ENCODE data around the gene ASS1. TPM values are rescaled to one million over a fixed set of nuclear protein-coding genes. Genes with fewer than 3 reads are reported as not detected.

Gene ASS1
- total and polyA plus RNA-seq, 4 experiments from 2014 or later, result not detected

DNA sequence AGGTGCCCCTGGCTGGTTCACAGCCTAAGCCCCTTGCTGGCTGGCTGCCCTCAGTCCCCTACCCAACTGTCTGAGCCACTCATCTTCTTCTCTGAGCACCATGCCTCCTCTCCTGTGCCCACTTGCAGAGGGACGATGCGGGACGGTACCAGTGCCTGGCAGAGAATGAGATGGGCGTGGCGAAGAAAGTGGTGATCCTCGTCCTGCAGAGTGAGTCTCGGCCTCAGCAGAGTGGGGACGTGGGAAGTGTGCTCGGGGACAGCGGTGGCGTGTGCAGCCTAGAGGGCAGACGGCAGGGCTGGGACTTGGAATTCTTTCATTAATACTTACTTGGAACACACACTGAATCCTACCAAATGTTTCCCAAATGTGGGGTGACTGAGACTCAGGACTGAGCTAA lies 34.3 kb upstream of the ASS1 start:
- Histone ChIP-seq H3K27ac (ENCODE audit: low read depth, low read length) (no peak overlapping the region), H3K27me3 (ENCODE audit: insufficient read depth, low read length) (no peaks in the 10 kb centered on the region), H3K36me3 (ENCODE audit: insufficient read depth, low read length) (no peaks in the 10 kb centered on the region), H3K4me1 (ENCODE audit: insufficient read depth, low read length) (no peaks in the 10 kb centered on the region), H3K9me3 (ENCODE audit: control insufficient read depth in 1 of 2, low read length in 2 of 2) (no peaks in the 10 kb centered on the region), H3K4me3 (ENCODE audit: low read length in 2 of 2) (no peak overlapping the region)
- no peak overlapping the region for H3K4me3 Mint-ChIP-seq
- H3K27me3 Mint-ChIP-seq, result peaks cover 0 to 8% of the 10 kb centered on the region in 2 donors
- no peak overlapping the region for H3K27ac Mint-ChIP-seq
- H3K4me1 Mint-ChIP-seq, result no peaks in the 10 kb centered on the region
- POLR2A ChIA-PET (ENCODE audit: partially characterized antibody), result no interaction called here
- CTCF ChIA-PET (ENCODE audit: partially characterized antibody), result no interaction called here
- H3K9me3 Mint-ChIP-seq, result peaks cover 0 to 4% (median 0%) of the 10 kb centered on the region in 8 donors
- no peaks in the 10 kb centered on the region for H3K36me3 Mint-ChIP-seq
- no peak for DNase-seq
- intact Hi-C loops (cut with micrococcal nuclease), result no loop called here

GRCh38 chr9:130411566-130411915 lies 33.2 kb upstream of the ASS1 start:
- no peaks in the 10 kb centered on the region for H3K36me3 ChIP-seq (ENCODE audit: insufficient read depth, low read length)
- intact Hi-C loops (cut with micrococcal nuclease), result no loop called here
- H3K27me3 ChIP-seq (ENCODE audit: insufficient read depth, low read length), result no peaks in the 10 kb centered on the region
- no peak overlapping the region for H3K4me3 ChIP-seq (ENCODE audit: low read length in 2 of 2)
- no peaks in the 10 kb centered on the region for H3K36me3 Mint-ChIP-seq
- peaks cover 0 to 8% of the 10 kb centered on the region in 2 donors for H3K27me3 Mint-ChIP-seq
- H3K9me3 Mint-ChIP-seq, result peaks cover 0 to 4% (median 0%) of the 10 kb centered on the region in 8 donors
- no peaks in the 10 kb centered on the region for H3K4me1 Mint-ChIP-seq
- H3K9me3 ChIP-seq (ENCODE audit: control insufficient read depth in 1 of 2, low read length in 2 of 2), result no peaks in the 10 kb centered on the region
- H3K27ac ChIP-seq (ENCODE audit: low read depth, low read length), result no peak overlapping the region
- H3K4me1 ChIP-seq (ENCODE audit: insufficient read depth, low read length), result no peaks in the 10 kb centered on the region
- H3K27ac Mint-ChIP-seq, result no peak overlapping the region
- DNase-seq, result no peak
- POLR2A ChIA-PET (ENCODE audit: partially characterized antibody), result no interaction called here
- CTCF ChIA-PET (ENCODE audit: partially characterized antibody), result no interaction called here
- H3K4me3 Mint-ChIP-seq, result no peak overlapping the region

GRCh38 chr9:130414081-130414731 lies 30.6 kb upstream of the ASS1 start:
- H3K27ac Mint-ChIP-seq, result no peak overlapping the region
- Histone ChIP-seq H3K36me3 (ENCODE audit: insufficient read depth, low read length) (no peaks in the 10 kb centered on the region), H3K4me1 (ENCODE audit: insufficient read depth, low read length) (no peaks in the 10 kb centered on the region), H3K27ac (ENCODE audit: low read depth, low read length) (no peak overlapping the region), H3K9me3 (ENCODE audit: control insufficient read depth in 1 of 2, low read length in 2 of 2) (no peaks in the 10 kb centered on the region), H3K27me3 (ENCODE audit: insufficient read depth, low read length) (no peaks in the 10 kb centered on the region), H3K4me3 (ENCODE audit: low read length in 2 of 2) (no peak overlapping the region)
- no peaks in the 10 kb centered on the region for H3K4me1 Mint-ChIP-seq
- H3K27me3 Mint-ChIP-seq, result peaks cover 0 to 11% of the 10 kb centered on the region in 2 donors
- ChIA-PET POLR2A (ENCODE audit: partially characterized antibody) (no interaction called here), CTCF (ENCODE audit: partially characterized antibody) (no interaction called here)
- H3K9me3 Mint-ChIP-seq, result peaks cover 0 to 4% (median 0%) of the 10 kb centered on the region in 8 donors
- DNase-seq, result no peak
- intact Hi-C loops (cut with micrococcal nuclease), result no loop called here
- H3K4me3 Mint-ChIP-seq, result no peak overlapping the region
- H3K36me3 Mint-ChIP-seq, result no peaks in the 10 kb centered on the region

DNA sequence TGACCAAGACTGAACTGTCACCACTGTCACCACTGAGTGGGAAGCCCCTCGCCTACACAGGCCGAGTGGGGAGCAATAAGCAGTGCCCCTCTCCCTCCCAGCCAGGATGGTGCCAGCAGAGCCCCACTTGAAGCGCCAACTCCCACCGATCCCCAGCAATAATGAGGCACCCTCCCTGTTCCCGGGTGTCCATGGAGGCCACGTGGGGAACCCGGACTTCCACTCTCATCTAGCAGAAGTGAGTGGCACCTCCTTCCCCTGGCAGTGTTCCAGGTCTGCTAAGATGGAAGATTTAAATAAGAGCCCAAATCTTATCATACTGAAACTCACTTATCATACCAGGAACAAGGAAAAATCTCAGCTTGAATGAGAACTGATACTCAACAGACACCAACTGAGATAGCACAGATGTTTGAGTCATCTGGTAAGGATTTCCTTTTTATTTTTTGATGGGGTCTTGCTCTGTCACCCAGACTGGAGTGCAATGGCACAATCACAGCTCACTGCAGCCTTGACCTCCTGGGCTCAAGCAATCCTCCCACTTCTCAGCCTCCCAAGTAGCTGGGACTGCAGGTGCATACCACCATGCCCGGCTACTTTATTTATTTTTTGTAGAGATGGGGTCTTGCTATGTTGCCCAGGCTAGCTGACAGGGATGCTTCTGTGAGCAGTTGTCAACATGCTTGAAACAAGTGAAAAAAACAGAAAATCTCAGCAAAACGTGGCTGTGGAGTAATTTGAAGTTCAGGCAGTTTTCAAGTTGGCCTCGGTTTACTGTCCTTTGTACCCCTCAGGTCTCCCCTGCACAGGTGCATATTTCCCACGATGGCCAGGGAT lies 29.6 kb upstream of the ASS1 start:
- H3K36me3 ChIP-seq (ENCODE audit: insufficient read depth, low read length), result no peaks in the 10 kb centered on the region
- intact Hi-C loops (cut with micrococcal nuclease), result no loop called here
- Mint-ChIP-seq H3K9me3 (peaks cover 0 to 4% (median 0%) of the 10 kb centered on the region in 8 donors), H3K36me3 (no peaks in the 10 kb centered on the region), H3K4me1 (no peaks in the 10 kb centered on the region), H3K27me3 (peaks cover 5 to 11% of the 10 kb centered on the region in 2 donors), H3K27ac (no peak overlapping the region), H3K4me3 (no peak overlapping the region)
- no peaks in the 10 kb centered on the region for H3K27me3 ChIP-seq (ENCODE audit: insufficient read depth, low read length)
- ChIA-PET POLR2A (ENCODE audit: partially characterized antibody) (no interaction called here), CTCF (ENCODE audit: partially characterized antibody) (no interaction called here)
- DNase-seq, result no peak
- no peak overlapping the region for H3K4me3 ChIP-seq (ENCODE audit: low read length in 2 of 2)
- H3K4me1 ChIP-seq (ENCODE audit: insufficient read depth, low read length), result no peaks in the 10 kb centered on the region
- H3K9me3 ChIP-seq (ENCODE audit: control insufficient read depth in 1 of 2, low read length in 2 of 2), result no peaks in the 10 kb centered on the region
- no peak overlapping the region for H3K27ac ChIP-seq (ENCODE audit: low read depth, low read length)

DNA sequence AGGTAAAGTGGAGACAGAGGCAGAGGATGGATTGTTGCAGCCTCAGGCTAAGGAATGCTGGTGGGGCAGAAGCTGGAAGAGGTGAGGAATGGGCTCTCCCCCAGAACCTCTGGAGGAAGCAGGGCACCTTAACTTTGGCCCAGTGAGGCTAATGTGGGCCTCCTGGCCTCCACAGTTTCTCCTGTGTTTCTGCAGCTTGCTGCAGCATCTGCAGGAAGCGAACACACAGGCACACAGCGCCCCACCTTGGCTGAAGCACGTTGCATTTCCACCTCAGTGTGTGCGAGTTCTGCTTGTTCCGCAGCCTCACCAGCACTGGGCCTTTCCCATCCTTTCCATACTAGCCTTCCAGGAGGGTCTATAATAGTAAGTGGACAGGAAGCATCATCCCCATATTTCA lies 27.2 kb upstream of the ASS1 start:
- Histone ChIP-seq H3K27me3 (ENCODE audit: insufficient read depth, low read length) (no peaks in the 10 kb centered on the region), H3K4me3 (ENCODE audit: low read length in 2 of 2) (no peak overlapping the region), H3K36me3 (ENCODE audit: insufficient read depth, low read length) (no peaks in the 10 kb centered on the region), H3K4me1 (ENCODE audit: insufficient read depth, low read length) (no peaks in the 10 kb centered on the region), H3K27ac (ENCODE audit: low read depth, low read length) (no peak overlapping the region), H3K9me3 (ENCODE audit: control insufficient read depth in 1 of 2, low read length in 2 of 2) (no peaks in the 10 kb centered on the region)
- no peak for DNase-seq
- Mint-ChIP-seq H3K27me3 (peaks cover 5 to 9% of the 10 kb centered on the region in 2 donors), H3K27ac (no peak overlapping the region), H3K36me3 (no peaks in the 10 kb centered on the region), H3K9me3 (peaks cover 0 to 3% (median 0%) of the 10 kb centered on the region in 8 donors), H3K4me3 (no peak overlapping the region), H3K4me1 (no peaks in the 10 kb centered on the region)
- intact Hi-C loops (cut with micrococcal nuclease), result no loop called here
- POLR2A ChIA-PET (ENCODE audit: partially characterized antibody), result no interaction called here
- CTCF ChIA-PET (ENCODE audit: partially characterized antibody), result no interaction called here

GRCh38 chr9:130418776-130419175 lies 26.0 kb upstream of the ASS1 start:
- ChIA-PET POLR2A (ENCODE audit: partially characterized antibody) (no interaction called here), CTCF (ENCODE audit: partially characterized antibody) (no interaction called here)
- Histone ChIP-seq H3K4me3 (ENCODE audit: low read length in 2 of 2) (no peak overlapping the region), H3K4me1 (ENCODE audit: insufficient read depth, low read length) (no peaks in the 10 kb centered on the region), H3K9me3 (ENCODE audit: control insufficient read depth in 1 of 2, low read length in 2 of 2) (no peaks in the 10 kb centered on the region), H3K27me3 (ENCODE audit: insufficient read depth, low read length) (no peaks in the 10 kb centered on the region), H3K36me3 (ENCODE audit: insufficient read depth, low read length) (no peaks in the 10 kb centered on the region), H3K27ac (ENCODE audit: low read depth, low read length) (no peak overlapping the region)
- intact Hi-C loops (cut with micrococcal nuclease), result no loop called here
- peaks cover 5% of the 10 kb centered on the region in 2 donors for H3K27me3 Mint-ChIP-seq
- H3K36me3 Mint-ChIP-seq, result no peaks in the 10 kb centered on the region
- no peak overlapping the region for H3K27ac Mint-ChIP-seq
- H3K4me3 Mint-ChIP-seq, result no peak overlapping the region
- peaks cover 0 to 3% (median 0%) of the 10 kb centered on the region in 8 donors for H3K9me3 Mint-ChIP-seq
- no peak for DNase-seq
- no peaks in the 10 kb centered on the region for H3K4me1 Mint-ChIP-seq

GRCh38 chr9:130419521-130420035 lies 25.2 kb upstream of the ASS1 start:
- H3K9me3 ChIP-seq (ENCODE audit: control insufficient read depth in 1 of 2, low read length in 2 of 2), result no peaks in the 10 kb centered on the region
- ChIA-PET CTCF (ENCODE audit: partially characterized antibody) (no interaction called here), POLR2A (ENCODE audit: partially characterized antibody) (no interaction called here)
- Mint-ChIP-seq H3K4me1 (no peaks in the 10 kb centered on the region), H3K4me3 (no peak overlapping the region), H3K36me3 (no peaks in the 10 kb centered on the region), H3K27me3 (peaks cover 5% of the 10 kb centered on the region in 2 donors), H3K9me3 (no peaks in the 10 kb centered on the region), H3K27ac (no peak overlapping the region)
- no peak overlapping the region for H3K4me3 ChIP-seq (ENCODE audit: low read length in 2 of 2)
- intact Hi-C loops (cut with micrococcal nuclease), result no loop called here
- H3K27ac ChIP-seq (ENCODE audit: low read depth, low read length), result no peak overlapping the region
- DNase-seq, result no peak
- H3K27me3 ChIP-seq (ENCODE audit: insufficient read depth, low read length), result no peaks in the 10 kb centered on the region
- no peaks in the 10 kb centered on the region for H3K4me1 ChIP-seq (ENCODE audit: insufficient read depth, low read length)
- no peaks in the 10 kb centered on the region for H3K36me3 ChIP-seq (ENCODE audit: insufficient read depth, low read length)
